ENCODE data around the gene TNRC6A.
"Not testable (repeated sequence)": the region's sequence is repeated elsewhere in the genome, so short reads cannot be mapped to it uniquely, and the experiment has no call there.

TNRC6A gene

GRCh38 chr16:24841291-24841690 is 111.8 kb downstream of the TNRC6A start:
- in situ Hi-C loops (cut with MboI; ENCODE audit: low sequenced_read_pairs): no loop called here

DNA sequence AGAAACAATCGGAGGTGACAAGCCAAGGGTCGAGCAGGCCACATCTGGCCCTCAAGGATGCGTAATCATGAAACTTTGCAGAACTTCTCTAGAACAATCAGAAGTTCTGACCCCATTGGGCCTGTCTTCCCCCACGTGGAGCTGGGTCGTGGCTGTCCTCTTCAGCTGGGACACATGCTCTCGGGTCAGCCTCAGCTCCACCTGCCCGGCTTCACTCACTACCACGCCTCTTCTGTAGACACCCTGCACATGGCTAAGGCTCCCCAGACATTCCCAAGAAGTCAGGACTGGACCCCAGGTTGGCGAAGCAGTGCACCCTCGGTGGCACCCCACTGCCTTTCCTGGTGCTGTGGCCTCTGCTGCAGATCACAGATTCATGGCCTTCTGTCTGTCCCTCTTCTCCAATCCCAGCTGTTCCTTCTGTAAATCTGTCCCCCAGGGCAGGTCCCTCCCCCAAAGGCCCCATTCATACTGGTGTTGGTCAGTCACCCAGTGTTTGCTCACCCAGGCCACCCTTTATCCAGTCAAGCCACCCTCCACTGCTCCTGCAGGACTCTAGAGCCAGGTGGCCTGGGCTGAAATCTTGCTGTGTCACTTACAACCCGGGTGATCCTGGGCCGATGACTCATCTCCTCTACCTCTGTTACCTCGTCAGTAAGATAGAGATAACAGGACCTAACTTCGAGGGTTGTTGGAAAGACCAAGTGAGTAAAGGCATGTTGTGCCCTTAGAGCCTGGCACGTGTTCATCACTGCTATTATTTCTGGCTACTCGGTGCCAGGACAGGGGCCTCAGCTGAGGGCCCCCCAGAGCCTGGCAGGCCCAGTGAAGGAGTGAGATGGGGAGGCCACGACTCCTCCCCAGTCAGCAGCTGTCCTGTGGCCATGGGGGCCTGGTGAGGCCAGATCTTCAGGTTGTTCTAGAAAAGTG is 114.9 kb downstream of the TNRC6A start:
- in situ Hi-C loops (cut with MboI; ENCODE audit: low sequenced_read_pairs): no loop called here

GRCh38 chr16:24845031-24845365 is 115.5 kb downstream of the TNRC6A start:
- in situ Hi-C loops (cut with MboI; ENCODE audit: low sequenced_read_pairs): not testable (repeated sequence)

GRCh38 chr16:24845726-24846547 is 116.5 kb downstream of the TNRC6A start, which contains the start of gene SLC5A11:
Gene SLC5A11 (plus strand): TSS chr16:24845963. CDS start chr16:24858644, 12,681 bp downstream.
- in situ Hi-C loops (cut with MboI; ENCODE audit: low sequenced_read_pairs): no loop called here

- in situ Hi-C loops (cut with MboI; ENCODE audit: low sequenced_read_pairs): no loop called here
Observed at GRCh38 chr16:24846548-24847357, 117.3 kb downstream of the TNRC6A start.

GRCh38 chr16:24847358-24847664 is 117.9 kb downstream of the TNRC6A start:
- in situ Hi-C loops (cut with MboI; ENCODE audit: low sequenced_read_pairs): no loop called here

- in situ Hi-C loops (cut with MboI; ENCODE audit: low sequenced_read_pairs): no loop called here
Observed at GRCh38 chr16:24848065-24848464, 118.6 kb downstream of the TNRC6A start.

GRCh38 chr16:24849641-24850040 is 120.2 kb downstream of the TNRC6A start:
- in situ Hi-C loops (cut with MboI; ENCODE audit: low sequenced_read_pairs): no loop called here

DNA sequence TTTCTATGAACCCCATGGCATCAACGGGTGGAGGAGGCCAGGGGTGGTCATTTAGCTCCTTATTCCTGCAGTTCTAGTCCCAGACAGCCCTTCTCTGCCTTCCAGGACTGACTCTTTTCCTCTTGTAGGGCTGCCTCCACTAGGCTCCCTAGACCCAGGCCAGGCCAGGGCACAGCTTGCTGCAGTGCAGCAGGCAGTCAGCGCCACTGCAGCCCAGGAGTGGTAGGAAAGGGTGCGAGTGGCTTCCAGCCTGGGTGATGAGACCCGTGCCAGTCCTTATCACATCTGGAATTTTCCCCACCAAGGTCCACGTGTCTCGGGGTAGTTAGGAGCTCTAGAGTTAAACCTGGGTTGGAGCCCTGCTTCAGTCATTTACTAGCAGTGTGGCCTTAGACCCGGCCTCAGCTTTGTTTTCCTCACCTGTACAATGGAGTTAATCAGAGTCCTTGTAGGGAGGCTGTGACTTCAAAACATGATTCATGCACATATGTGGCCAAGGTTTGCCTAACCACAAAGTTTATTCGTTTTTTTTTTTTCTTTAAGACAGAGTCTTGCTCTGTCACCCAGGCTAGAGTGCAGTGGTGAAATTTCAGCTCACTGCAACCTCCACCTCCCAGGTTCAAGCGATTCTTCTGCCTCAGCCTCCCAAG is 121.0 kb downstream of the TNRC6A start:
- in situ Hi-C loops (cut with MboI; ENCODE audit: low sequenced_read_pairs): no loop called here

GRCh38 chr16:24851700-24852099 is 122.2 kb downstream of the TNRC6A start:
- in situ Hi-C loops (cut with MboI; ENCODE audit: low sequenced_read_pairs): no loop called here

GRCh38 chr16:24852281-24852721 is 122.8 kb downstream of the TNRC6A start:
- in situ Hi-C loops (cut with MboI; ENCODE audit: low sequenced_read_pairs): no loop called here

GRCh38 chr16:24853169-24853824 is 123.8 kb downstream of the TNRC6A start:
- in situ Hi-C loops (cut with MboI; ENCODE audit: low sequenced_read_pairs): no loop called here

GRCh38 chr16:24853830-24854229 is 124.4 kb downstream of the TNRC6A start:
- in situ Hi-C loops (cut with MboI; ENCODE audit: low sequenced_read_pairs): no loop called here

DNA sequence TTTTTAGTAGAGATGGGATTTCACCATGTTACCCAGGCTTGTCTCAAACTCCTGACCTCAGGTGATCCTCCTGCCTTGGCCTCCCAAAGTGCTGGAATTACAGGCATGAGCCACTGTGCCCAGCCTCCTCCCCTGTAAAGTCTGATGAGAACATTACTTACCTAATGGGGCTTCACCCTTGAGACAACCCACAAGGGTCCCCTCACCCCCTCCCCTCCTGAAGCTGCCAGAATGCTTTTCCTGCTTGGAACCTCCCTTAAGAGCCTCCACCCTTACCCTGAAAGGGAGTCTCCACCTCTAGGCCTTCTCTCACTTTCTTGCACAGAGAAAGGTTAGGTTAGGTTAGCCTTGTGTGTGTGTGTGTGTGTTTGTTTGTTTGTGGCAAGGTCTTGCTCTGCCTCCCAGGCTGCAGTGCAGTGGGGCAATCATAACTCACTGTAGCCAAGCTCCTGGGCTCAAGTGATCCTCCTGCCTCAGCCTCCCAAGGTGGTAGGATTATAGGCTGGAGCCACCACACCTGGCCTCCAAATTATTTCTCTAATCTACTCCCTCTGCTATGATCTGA is 125.2 kb downstream of the TNRC6A start:
- in situ Hi-C loops (cut with MboI; ENCODE audit: low sequenced_read_pairs): no loop called here

DNA sequence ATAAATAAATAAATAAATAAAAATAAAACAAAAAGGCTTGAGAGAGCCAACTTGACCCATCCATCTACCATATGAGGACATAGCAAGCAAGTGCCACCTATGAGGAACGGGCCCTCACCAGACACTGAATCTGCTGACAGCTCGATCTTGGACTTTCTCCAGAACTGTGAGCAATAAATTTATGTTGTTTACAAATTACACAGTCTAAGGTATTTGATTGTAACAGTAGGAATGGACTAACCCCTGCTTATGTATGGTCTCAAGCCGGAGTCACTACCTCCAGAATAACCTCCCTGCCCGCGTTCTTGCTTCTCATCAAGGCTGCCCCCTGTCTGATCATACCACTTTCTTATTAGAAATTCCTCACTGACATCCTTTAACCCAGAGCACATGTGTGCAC is 126.2 kb downstream of the TNRC6A start:
- in situ Hi-C loops (cut with MboI; ENCODE audit: low sequenced_read_pairs): no loop called here

DNA sequence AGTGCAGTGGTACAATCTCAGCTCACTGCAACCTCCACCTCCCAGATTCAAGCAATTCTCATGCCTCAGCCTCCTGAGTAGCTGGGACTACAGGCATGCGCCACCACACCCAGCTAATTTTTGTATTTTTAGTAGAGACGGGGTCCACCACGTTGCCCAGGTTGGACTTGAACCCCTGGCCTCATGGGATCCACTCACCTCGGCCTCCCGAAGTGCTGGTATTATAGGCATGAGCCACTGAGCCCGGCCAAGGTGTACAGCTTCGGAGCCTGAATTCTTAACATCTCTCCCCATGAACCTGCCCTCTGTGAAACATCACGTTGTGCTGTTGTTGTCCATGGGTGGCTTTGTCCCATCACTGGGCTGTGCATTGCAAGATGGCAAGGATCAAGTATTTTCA is 127.4 kb downstream of the TNRC6A start:
- in situ Hi-C loops (cut with MboI; ENCODE audit: low sequenced_read_pairs): not testable (repeated sequence)

DNA sequence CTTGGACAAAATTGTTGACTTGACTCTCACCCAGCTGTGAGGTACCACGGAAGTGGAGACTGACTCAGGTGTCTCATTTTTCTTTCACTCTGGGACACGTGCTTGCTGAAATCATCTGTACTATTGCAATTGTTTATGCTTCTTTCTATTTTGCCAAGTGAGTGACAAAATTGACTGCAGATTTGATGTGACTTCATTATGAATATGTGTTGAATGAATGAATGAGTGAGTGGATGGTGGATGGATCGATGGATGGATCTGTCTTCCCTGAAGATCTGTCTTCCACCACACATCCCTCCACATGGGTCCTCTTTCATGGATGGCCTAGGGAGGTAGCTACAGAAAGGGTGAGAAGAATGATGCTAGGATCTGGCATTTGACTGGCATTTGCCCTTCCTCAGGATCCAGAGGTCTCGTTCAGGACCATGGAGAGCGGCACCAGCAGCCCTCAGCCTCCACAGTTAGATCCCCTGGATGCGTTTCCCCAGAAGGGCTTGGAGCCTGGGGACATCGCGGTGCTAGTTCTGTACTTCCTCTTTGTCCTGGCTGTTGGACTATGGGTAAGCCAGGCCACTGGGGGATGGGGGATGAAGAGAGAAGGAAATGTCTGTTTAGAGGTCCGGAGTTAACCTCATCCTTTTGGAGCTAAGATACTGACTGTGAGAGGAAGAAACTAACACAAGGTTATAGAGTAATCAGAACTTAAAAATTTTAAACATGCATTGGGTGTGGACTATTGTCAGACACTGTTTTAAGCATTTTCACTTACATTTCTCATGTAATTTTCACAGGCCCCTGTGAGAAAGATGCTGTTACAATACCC is 129.0 kb downstream of the TNRC6A start:
- in situ Hi-C loops (cut with MboI; ENCODE audit: low sequenced_read_pairs): no loop called here

- in situ Hi-C loops (cut with MboI; ENCODE audit: low sequenced_read_pairs): no loop called here
Observed at GRCh38 chr16:24861461-24861860, 132.0 kb downstream of the TNRC6A start.
